ENCODE data around the gene POR. TPM values are rescaled to one million over a fixed set of nuclear protein-coding genes. Genes with fewer than 3 reads are reported as not detected.

POR gene
- total and polyA plus RNA-seq, 2 of the 13 experiments (the other 11 are each of a cell fraction or from before 2014, with no cell fraction given): 145 to 266 TPM

DNA sequence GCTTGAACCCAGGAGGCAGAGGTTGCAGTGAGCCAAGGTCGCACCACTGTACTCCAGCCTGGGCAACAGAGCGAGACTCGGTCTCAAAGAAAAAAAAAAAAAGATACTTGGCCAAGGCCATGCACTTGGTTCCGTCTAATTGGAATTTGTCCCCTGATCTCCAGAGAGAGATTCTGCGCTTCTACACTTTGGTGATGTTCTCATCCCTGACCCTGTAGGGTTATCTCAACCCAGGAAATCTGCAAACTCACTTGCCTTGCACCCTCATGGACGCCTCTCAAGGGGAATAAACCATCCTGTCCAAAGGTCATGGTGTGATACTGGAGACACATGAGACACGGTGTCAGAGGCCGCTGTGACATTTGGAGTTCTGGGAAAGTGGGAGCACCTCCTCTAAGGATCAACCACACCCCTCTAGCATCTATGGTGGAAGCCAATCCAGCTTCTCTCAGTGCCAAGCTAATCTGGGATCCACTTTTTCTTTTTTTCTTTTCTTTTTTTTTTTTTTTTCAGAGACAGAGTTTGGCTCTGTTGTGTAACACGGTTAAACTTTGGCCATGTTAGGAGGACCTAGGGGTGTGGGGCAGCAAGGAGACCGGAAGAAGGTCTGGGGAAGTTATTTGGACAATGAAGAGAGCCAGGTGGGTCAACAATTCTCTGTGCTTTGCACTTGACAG, 7.8 kb upstream of the POR start (continued):
- TF ChIP-seq FOXP1 (IDR thresholded peaks at IDR 0.05): 0 out of 2 replicates have a peak, but pooled peaks have one; percentile 38
- peak; percentile 40 for TF ChIP-seq FOXP1 (CRISPR knock-in tag; IDR thresholded peaks at IDR 0.05)
- no peak for TF ChIP-seq ZNF180 (CRISPR knock-in tag; IDR thresholded peaks at IDR 0.05; ENCODE audit: borderline replicate concordance, low read depth)
- TF ChIP-seq CCDC6 (CRISPR knock-in tag; IDR thresholded peaks at IDR 0.05): peak; percentile 23; the same call in 1 of the 2 replicates
- TF ChIP-seq ZBTB20 (CRISPR knock-in tag; IDR thresholded peaks at IDR 0.05; ENCODE audit: borderline replicate concordance, low read depth): peak; percentile 83; the same call in 1 of the 2 replicates
- TF ChIP-seq PHF8 (CRISPR knock-in tag; IDR thresholded peaks at IDR 0.05): peak; percentile 47; the same call in 1 of the 2 replicates
- TF ChIP-seq, protein P1, sequence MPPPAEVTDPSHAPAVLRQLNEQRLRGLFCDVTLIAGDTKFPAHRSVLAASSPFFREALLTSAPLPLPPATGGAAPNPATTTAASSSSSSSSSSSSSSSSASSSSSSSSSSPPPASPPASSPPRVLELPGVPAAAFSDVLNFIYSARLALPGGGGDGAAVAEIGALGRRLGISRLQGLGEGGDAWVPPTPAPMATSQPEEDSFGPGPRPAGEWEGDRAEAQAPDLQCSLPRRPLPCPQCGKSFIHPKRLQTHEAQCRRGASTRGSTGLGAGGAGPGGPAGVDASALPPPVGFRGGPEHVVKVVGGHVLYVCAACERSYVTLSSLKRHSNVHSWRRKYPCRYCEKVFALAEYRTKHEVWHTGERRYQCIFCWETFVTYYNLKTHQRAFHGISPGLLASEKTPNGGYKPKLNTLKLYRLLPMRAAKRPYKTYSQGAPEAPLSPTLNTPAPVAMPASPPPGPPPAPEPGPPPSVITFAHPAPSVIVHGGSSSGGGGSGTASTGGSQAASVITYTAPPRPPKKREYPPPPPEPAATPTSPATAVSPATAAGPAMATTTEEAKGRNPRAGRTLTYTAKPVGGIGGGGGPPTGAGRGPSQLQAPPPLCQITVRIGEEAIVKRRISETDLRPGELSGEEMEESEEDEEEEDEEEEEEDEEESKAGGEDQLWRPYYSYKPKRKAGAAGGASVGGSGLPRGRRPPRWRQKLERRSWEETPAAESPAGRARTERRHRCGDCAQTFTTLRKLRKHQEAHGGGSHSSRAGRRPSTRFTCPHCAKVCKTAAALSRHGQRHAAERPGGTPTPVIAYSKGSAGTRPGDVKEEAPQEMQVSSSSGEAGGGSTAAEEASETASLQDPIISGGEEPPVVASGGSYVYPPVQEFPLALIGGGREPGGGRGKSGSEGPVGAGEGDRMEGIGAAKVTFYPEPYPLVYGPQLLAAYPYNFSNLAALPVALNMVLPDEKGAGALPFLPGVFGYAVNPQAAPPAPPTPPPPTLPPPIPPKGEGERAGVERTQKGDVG (CRISPR knock-in tag; IDR thresholded peaks at IDR 0.05; ENCODE audit: borderline replicate concordance): no peak
- TF ChIP-seq SIX4 (CRISPR knock-in tag; IDR thresholded peaks at IDR 0.05): peak; percentile 39
- TF ChIP-seq PRPF4 (IDR thresholded peaks at IDR 0.05; ENCODE audit: low read depth, low read length, poor library complexity, severe bottlenecking): no peak
- TF ChIP-seq, protein P2, sequence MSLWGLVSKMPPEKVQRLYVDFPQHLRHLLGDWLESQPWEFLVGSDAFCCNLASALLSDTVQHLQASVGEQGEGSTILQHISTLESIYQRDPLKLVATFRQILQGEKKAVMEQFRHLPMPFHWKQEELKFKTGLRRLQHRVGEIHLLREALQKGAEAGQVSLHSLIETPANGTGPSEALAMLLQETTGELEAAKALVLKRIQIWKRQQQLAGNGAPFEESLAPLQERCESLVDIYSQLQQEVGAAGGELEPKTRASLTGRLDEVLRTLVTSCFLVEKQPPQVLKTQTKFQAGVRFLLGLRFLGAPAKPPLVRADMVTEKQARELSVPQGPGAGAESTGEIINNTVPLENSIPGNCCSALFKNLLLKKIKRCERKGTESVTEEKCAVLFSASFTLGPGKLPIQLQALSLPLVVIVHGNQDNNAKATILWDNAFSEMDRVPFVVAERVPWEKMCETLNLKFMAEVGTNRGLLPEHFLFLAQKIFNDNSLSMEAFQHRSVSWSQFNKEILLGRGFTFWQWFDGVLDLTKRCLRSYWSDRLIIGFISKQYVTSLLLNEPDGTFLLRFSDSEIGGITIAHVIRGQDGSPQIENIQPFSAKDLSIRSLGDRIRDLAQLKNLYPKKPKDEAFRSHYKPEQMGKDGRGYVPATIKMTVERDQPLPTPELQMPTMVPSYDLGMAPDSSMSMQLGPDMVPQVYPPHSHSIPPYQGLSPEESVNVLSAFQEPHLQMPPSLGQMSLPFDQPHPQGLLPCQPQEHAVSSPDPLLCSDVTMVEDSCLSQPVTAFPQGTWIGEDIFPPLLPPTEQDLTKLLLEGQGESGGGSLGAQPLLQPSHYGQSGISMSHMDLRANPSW (CRISPR knock-in tag; IDR thresholded peaks at IDR 0.05; ENCODE audit: borderline replicate concordance): peak; percentile 81
- TF ChIP-seq PPARG (CRISPR knock-in tag; conservative IDR thresholded peaks at IDR 0.05): peak; percentile 90
- no peak for TF ChIP-seq TSC22D2 (CRISPR knock-in tag; IDR thresholded peaks at IDR 0.05; ENCODE audit: borderline replicate concordance)
- TF ChIP-seq, protein P3, sequence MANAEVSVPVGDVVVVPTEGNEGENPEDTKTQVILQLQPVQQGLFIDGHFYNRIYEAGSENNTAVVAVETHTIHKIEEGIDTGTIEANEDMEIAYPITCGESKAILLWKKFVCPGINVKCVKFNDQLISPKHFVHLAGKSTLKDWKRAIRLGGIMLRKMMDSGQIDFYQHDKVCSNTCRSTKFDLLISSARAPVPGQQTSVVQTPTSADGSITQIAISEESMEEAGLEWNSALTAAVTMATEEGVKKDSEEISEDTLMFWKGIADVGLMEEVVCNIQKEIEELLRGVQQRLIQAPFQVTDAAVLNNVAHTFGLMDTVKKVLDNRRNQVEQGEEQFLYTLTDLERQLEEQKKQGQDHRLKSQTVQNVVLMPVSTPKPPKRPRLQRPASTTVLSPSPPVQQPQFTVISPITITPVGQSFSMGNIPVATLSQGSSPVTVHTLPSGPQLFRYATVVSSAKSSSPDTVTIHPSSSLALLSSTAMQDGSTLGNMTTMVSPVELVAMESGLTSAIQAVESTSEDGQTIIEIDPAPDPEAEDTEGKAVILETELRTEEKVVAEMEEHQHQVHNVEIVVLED (CRISPR knock-in tag; IDR thresholded peaks at IDR 0.05; ENCODE audit: borderline replicate concordance): no peak; the same call in 1 of the 2 replicates
- TF ChIP-seq, protein P4, sequence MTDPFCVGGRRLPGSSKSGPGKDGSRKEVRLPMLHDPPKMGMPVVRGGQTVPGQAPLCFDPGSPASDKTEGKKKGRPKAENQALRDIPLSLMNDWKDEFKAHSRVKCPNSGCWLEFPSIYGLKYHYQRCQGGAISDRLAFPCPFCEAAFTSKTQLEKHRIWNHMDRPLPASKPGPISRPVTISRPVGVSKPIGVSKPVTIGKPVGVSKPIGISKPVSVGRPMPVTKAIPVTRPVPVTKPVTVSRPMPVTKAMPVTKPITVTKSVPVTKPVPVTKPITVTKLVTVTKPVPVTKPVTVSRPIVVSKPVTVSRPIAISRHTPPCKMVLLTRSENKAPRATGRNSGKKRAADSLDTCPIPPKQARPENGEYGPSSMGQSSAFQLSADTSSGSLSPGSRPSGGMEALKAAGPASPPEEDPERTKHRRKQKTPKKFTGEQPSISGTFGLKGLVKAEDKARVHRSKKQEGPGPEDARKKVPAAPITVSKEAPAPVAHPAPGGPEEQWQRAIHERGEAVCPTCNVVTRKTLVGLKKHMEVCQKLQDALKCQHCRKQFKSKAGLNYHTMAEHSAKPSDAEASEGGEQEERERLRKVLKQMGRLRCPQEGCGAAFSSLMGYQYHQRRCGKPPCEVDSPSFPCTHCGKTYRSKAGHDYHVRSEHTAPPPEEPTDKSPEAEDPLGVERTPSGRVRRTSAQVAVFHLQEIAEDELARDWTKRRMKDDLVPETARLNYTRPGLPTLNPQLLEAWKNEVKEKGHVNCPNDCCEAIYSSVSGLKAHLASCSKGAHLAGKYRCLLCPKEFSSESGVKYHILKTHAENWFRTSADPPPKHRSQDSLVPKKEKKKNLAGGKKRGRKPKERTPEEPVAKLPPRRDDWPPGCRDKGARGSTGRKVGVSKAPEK (CRISPR knock-in tag; IDR thresholded peaks at IDR 0.05; ENCODE audit: borderline replicate concordance): peak; percentile 64; the same call in 1 of the 2 replicates
- TF ChIP-seq, protein P5, sequence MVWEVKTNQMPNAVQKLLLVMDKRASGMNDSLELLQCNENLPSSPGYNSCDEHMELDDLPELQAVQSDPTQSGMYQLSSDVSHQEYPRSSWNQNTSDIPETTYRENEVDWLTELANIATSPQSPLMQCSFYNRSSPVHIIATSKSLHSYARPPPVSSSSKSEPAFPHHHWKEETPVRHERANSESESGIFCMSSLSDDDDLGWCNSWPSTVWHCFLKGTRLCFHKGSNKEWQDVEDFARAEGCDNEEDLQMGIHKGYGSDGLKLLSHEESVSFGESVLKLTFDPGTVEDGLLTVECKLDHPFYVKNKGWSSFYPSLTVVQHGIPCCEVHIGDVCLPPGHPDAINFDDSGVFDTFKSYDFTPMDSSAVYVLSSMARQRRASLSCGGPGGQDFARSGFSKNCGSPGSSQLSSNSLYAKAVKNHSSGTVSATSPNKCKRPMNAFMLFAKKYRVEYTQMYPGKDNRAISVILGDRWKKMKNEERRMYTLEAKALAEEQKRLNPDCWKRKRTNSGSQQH (CRISPR knock-in tag; IDR thresholded peaks at IDR 0.05; ENCODE audit: low read depth): no peak
- no peak for TF ChIP-seq MZF1 (CRISPR knock-in tag; IDR thresholded peaks at IDR 0.05; ENCODE audit: borderline replicate concordance)
